Calu3 (cell line): ENCODE measurements around the gene CCDC63. TPM values are rescaled to one million over a fixed set of nuclear protein-coding genes. Genes with fewer than 3 reads are reported as not detected.

Source experiments
- BruUV-seq: library from RNA; stranded (reverse); fragments of 400-500 nt; replicated peaks from 2 replicates; lab custom pipeline; 2021; lab: Mats Ljungman, UMichigan
- CTCF ChIA-PET: fragments of 300-600 bp; sonication (Branson Sonifier 250); formaldehyde crosslinking; loops from one replicate; lab custom pipeline; 2022; ENCODE audit warnings: antibody characterized with exemption; lab: Charles Lee
- DNase-seq: peaks from one replicate; pipeline ENCODE4 v3.0.0; 2022
- H3K27ac Mint-ChIP-seq: one replicate; pipeline ENCODE4 v1.8.0; 2022; ENCODE audit warnings: mixed read lengths; ENCODE audit not compliant: unreplicated experiment
- H3K27me3 Mint-ChIP-seq: one replicate; pipeline ENCODE4 v1.8.0; 2022; ENCODE audit warnings: mixed read lengths; ENCODE audit not compliant: unreplicated experiment
- H3K36me3 Mint-ChIP-seq: one replicate; pipeline ENCODE4 v1.8.0; 2022; ENCODE audit warnings: mild to moderate bottlenecking, moderate library complexity, mixed read lengths; ENCODE audit not compliant: insufficient read depth, unreplicated experiment
- H3K4me1 Mint-ChIP-seq: one replicate; pipeline ENCODE4 v1.8.0; 2022; ENCODE audit warnings: mild to moderate bottlenecking, low read depth, mixed read lengths; ENCODE audit not compliant: unreplicated experiment
- H3K4me3 Mint-ChIP-seq: one replicate; pipeline ENCODE4 v1.8.0; 2022; ENCODE audit warnings: mild to moderate bottlenecking, low read depth, moderate library complexity, mixed read lengths; ENCODE audit not compliant: unreplicated experiment
- H3K9me3 Mint-ChIP-seq: one replicate; pipeline ENCODE4 v1.8.0; 2022; ENCODE audit warnings: low read depth, mixed read lengths; ENCODE audit not compliant: unreplicated experiment
- intact Hi-C: fragments of 100-400 bp; cut with micrococcal nuclease; formaldehyde crosslinking; loops from one replicate; pipeline ENCODE4 v1.10.0; 2022; ENCODE audit not compliant: unreplicated experiment
- total RNA-seq: library from RNA; stranded (reverse); gene quantifications from 2 replicates; pipeline ENCODE4 v1.2.3, GENCODE V29; 2022
- TF ChIP-seq, protein P1 (sequence below): fragments of 200-600 bp; IDR thresholded peaks from one replicate; pipeline ENCODE4 v1.8.0; 2022; ENCODE audit warnings: antibody characterized with exemption; ENCODE audit not compliant: unreplicated experiment

Gene CCDC63
- total RNA-seq, 1 experiment from 2014 or later: not detected

DNA sequence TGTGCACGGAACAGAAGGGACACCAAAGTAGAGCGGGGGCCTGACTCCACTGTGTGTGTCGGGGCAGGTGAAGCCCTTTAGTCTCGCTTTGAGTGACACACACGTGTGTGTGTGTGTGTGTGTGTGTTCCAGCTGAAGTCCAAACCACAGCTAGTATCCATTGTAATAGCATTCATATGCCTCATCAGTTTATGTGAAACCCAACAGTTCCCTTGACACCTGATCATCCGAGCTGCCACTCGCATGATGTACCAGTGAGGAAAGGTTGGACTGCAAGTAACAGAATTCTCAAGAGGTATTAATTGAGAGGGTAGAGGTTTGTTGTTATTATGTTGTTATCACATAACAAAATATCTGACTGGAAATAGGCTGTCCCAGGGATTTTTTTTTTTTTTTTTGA, 16.4 kb downstream of the CCDC63 start:
- no TSS peak for BruUV-seq
- no peak for DNase-seq
- H3K4me1 Mint-ChIP-seq: no peaks in the 10 kb centered on the region
- no peak overlapping the region for H3K27ac Mint-ChIP-seq
- H3K9me3 Mint-ChIP-seq: no peaks in the 10 kb centered on the region
- H3K36me3 Mint-ChIP-seq: no peaks in the 10 kb centered on the region
- H3K27me3 Mint-ChIP-seq: peaks cover 12% of the 10 kb centered on the region
- TF ChIP-seq, protein P1, sequence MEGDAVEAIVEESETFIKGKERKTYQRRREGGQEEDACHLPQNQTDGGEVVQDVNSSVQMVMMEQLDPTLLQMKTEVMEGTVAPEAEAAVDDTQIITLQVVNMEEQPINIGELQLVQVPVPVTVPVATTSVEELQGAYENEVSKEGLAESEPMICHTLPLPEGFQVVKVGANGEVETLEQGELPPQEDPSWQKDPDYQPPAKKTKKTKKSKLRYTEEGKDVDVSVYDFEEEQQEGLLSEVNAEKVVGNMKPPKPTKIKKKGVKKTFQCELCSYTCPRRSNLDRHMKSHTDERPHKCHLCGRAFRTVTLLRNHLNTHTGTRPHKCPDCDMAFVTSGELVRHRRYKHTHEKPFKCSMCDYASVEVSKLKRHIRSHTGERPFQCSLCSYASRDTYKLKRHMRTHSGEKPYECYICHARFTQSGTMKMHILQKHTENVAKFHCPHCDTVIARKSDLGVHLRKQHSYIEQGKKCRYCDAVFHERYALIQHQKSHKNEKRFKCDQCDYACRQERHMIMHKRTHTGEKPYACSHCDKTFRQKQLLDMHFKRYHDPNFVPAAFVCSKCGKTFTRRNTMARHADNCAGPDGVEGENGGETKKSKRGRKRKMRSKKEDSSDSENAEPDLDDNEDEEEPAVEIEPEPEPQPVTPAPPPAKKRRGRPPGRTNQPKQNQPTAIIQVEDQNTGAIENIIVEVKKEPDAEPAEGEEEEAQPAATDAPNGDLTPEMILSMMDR: no peak
- no peak overlapping the region for H3K4me3 Mint-ChIP-seq
- intact Hi-C loops: no loop called here
- CTCF ChIA-PET: no interaction called here

DNA sequence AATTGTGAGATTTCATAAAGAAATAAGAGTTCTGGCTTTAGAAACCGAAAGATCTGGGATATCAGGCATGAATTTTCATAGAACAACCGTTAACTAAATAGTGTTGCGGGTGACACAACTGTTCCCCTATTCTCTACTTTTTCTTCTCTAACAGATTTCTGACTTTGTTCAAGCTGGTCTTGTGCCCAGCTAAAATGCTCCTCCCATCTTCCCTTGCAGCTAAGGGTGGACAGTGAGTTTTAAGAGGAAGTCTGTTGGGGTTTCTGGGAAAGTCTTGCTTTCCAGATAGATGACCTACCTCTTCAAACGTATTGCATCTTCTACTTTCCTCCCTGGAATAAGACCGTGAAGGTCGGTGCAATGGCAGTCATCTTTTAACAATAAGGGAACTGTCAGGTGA, 18.7 kb downstream of the CCDC63 start:
- CTCF ChIA-PET: interaction anchor here (1.2 kb wide), 1 partner anchor 22 kb away, joined by 3 read pairs; no protein-coding TSS in a partner anchor
- intact Hi-C loops: no loop called here

DNA sequence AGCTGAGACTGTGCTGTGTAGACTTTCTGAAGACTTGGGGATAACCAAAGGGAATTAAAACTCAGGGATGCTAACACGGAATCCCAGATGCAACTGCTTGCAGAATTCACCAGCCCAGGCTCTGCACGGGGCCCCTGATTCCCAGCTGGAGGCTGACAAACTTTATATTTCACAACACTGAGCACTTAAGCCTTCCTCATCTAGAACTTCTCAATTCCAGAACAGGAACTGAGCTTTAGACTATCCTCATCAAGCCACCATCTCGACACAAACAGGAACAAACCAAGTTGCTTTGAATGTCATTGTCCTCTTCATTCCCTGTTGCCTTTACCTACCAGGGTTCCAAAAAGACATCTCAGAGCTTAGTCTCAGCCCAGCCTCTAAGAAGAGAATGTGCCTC, 22.2 kb downstream of the CCDC63 start:
- no peak for DNase-seq
- Mint-ChIP-seq H3K27ac (no peak overlapping the region), H3K36me3 (no peaks in the 10 kb centered on the region), H3K4me1 (no peaks in the 10 kb centered on the region), H3K4me3 (no peak overlapping the region), H3K9me3 (no peaks in the 10 kb centered on the region), H3K27me3 (peaks cover 66% of the 10 kb centered on the region)
- intact Hi-C loops: no loop called here
- BruUV-seq: no TSS peak
- CTCF ChIA-PET: interaction anchor here (0.6 kb wide), 1 partner anchor 464 kb away, joined by 5 read pairs; no protein-coding TSS in a partner anchor
- TF ChIP-seq, protein P1: no peak

More for the DNA sequence above, 18.7 kb downstream of the CCDC63 start:
- Mint-ChIP-seq H3K9me3 (no peaks in the 10 kb centered on the region), H3K36me3 (no peaks in the 10 kb centered on the region), H3K4me1 (no peaks in the 10 kb centered on the region), H3K27ac (no peak overlapping the region), H3K27me3 (peaks cover 33% of the 10 kb centered on the region), H3K4me3 (no peak overlapping the region)
- no TSS peak for BruUV-seq
- TF ChIP-seq, protein P1: no peak
- DNase-seq: no peak

DNA sequence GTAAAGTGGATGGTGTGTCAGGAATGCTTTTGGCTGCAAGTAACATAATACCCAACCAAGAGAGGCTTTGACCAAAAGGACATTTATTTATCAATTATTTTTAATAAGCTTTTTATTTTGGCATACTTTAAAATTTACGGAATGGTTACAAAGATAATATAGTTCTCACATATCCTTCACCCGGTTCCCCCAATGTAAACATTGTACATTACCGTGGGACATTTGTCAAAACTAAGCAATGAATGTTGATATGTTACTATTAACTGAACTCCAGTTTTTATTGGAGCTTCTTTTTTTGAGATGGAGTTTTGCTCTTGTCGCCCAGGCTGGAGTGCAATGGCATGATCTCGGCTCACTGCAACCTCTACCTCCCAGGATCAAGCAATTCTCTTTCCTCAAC, 23.0 kb downstream of the CCDC63 start:
- intact Hi-C loops: no loop called here
- TF ChIP-seq, protein P1: no peak
- no peak overlapping the region for H3K27ac Mint-ChIP-seq
- no peaks in the 10 kb centered on the region for H3K36me3 Mint-ChIP-seq
- H3K4me3 Mint-ChIP-seq: no peak overlapping the region
- H3K27me3 Mint-ChIP-seq: peaks cover 74% of the 10 kb centered on the region
- H3K4me1 Mint-ChIP-seq: no peaks in the 10 kb centered on the region
- CTCF ChIA-PET: no interaction called here
- no TSS peak for BruUV-seq
- no peaks in the 10 kb centered on the region for H3K9me3 Mint-ChIP-seq
- DNase-seq: no peak
